HEK293 (cell line): ENCODE data around the gene PPP4R1.

ENCODE experiments used
- BCL11B ChIP-seq: fragments of 450-650 bp; formaldehyde crosslinking; IDR thresholded peaks from 2 replicates; pipeline ENCODE4 v1.5.1; 2016; ENCODE audit warnings: low read depth, missing biosample characterization, missing genetic modification characterization
- EGR2 ChIP-seq: fragments of 450-650 bp; formaldehyde crosslinking; IDR thresholded peaks from 2 replicates; pipeline ENCODE4 v1.5.1; 2016; ENCODE audit warnings: low read depth, missing biosample characterization, missing genetic modification characterization
- GLIS2 ChIP-seq: fragments of 450-650 bp; formaldehyde crosslinking; IDR thresholded peaks from 2 replicates; pipeline ENCODE4 v1.5.1; 2016; ENCODE audit warnings: missing biosample characterization, missing genetic modification characterization
- KLF1 ChIP-seq: fragments of 450-650 bp; formaldehyde crosslinking; IDR thresholded peaks from 2 replicates; pipeline ENCODE4 v1.5.1; 2016; ENCODE audit warnings: missing biosample characterization, missing genetic modification characterization
- KLF7 ChIP-seq: fragments of 450-650 bp; formaldehyde crosslinking; IDR thresholded peaks from 2 replicates; pipeline ENCODE4 v1.5.1; 2016; ENCODE audit warnings: missing biosample characterization, missing genetic modification characterization, borderline replicate concordance
- MYNN ChIP-seq: fragments of 450-650 bp; formaldehyde crosslinking; IDR thresholded peaks from 2 replicates; pipeline ENCODE4 v1.5.1; 2016; ENCODE audit warnings: missing biosample characterization, missing genetic modification characterization, borderline replicate concordance
- SP7 ChIP-seq: fragments of 450-650 bp; formaldehyde crosslinking; IDR thresholded peaks from 2 replicates; pipeline ENCODE4 v1.5.1; 2016; ENCODE audit warnings: missing biosample characterization, missing genetic modification characterization
- ZEB2 ChIP-seq: fragments of 450-650 bp; formaldehyde crosslinking; IDR thresholded peaks from 2 replicates; pipeline ENCODE4 v1.5.1; 2016; ENCODE audit warnings: missing biosample characterization, missing genetic modification characterization
- ZNF214 ChIP-seq: fragments of 450-650 bp; formaldehyde crosslinking; IDR thresholded peaks from 2 replicates; pipeline ENCODE4 v1.5.1; 2017; ENCODE audit warnings: missing biosample characterization, mild to moderate bottlenecking, missing genetic modification characterization, borderline replicate concordance
- ZNF221 ChIP-seq: fragments of 450-650 bp; formaldehyde crosslinking; IDR thresholded peaks from 2 replicates; pipeline ENCODE4 v1.5.1; 2017; ENCODE audit warnings: missing biosample characterization, missing genetic modification characterization, borderline replicate concordance
- ZNF366 ChIP-seq: fragments of 450-650 bp; formaldehyde crosslinking; conservative IDR thresholded peaks from 2 replicates; pipeline ENCODE4 v1.5.1; 2016; ENCODE audit warnings: missing biosample characterization, missing genetic modification characterization
- ZNF48 ChIP-seq: fragments of 450-650 bp; formaldehyde crosslinking; IDR thresholded peaks from 2 replicates; pipeline ENCODE4 v1.5.1; 2016; ENCODE audit warnings: missing biosample characterization, missing genetic modification characterization
- ZNF571 ChIP-seq: fragments of 450-650 bp; formaldehyde crosslinking; IDR thresholded peaks from 2 replicates; pipeline ENCODE4 v1.5.0; 2017; ENCODE audit warnings: missing biosample characterization, missing genetic modification characterization
- ZNF639 ChIP-seq: fragments of 450-650 bp; formaldehyde crosslinking; IDR thresholded peaks from 2 replicates; pipeline ENCODE4 v1.5.1; 2016; ENCODE audit warnings: missing biosample characterization, missing genetic modification characterization
- ZNF692 ChIP-seq: fragments of 450-650 bp; formaldehyde crosslinking; IDR thresholded peaks from 2 replicates; pipeline ENCODE4 v1.5.1; 2016; ENCODE audit warnings: missing biosample characterization, missing genetic modification characterization
- ZNF701 ChIP-seq: fragments of 450-650 bp; formaldehyde crosslinking; IDR thresholded peaks from 2 replicates; pipeline ENCODE4 v1.5.1; 2016; ENCODE audit warnings: missing biosample characterization, missing genetic modification characterization
- ZNF785 ChIP-seq: fragments of 450-650 bp; formaldehyde crosslinking; IDR thresholded peaks from 2 replicates; pipeline ENCODE4 v1.5.1; 2016; ENCODE audit warnings: missing biosample characterization, missing genetic modification characterization
- ZNF843 ChIP-seq: fragments of 450-650 bp; formaldehyde crosslinking; IDR thresholded peaks from 2 replicates; pipeline ENCODE4 v1.5.1; 2016; ENCODE audit warnings: missing biosample characterization, missing genetic modification characterization
- ZSCAN23 ChIP-seq: fragments of 450-650 bp; formaldehyde crosslinking; IDR thresholded peaks from 2 replicates; pipeline ENCODE4 v1.5.1; 2016; ENCODE audit warnings: missing biosample characterization, missing genetic modification characterization
- TF ChIP-seq, protein P1 (sequence below): fragments of 450-650 bp; formaldehyde crosslinking; IDR thresholded peaks from 2 replicates; pipeline ENCODE4 v1.5.1; 2016; ENCODE audit warnings: missing biosample characterization, missing genetic modification characterization
- TF ChIP-seq, protein P2 (sequence below): fragments of 450-650 bp; formaldehyde crosslinking; IDR thresholded peaks from 2 replicates; pipeline ENCODE4 v1.5.1; 2016; ENCODE audit warnings: missing biosample characterization, missing genetic modification characterization, low read depth
- TF ChIP-seq, protein P3 (sequence below): fragments of 450-650 bp; formaldehyde crosslinking; IDR thresholded peaks from 2 replicates; pipeline ENCODE4 v1.5.1; 2016; ENCODE audit warnings: missing biosample characterization, missing genetic modification characterization, borderline replicate concordance
- TF ChIP-seq, protein P4 (sequence below): fragments of 450-650 bp; formaldehyde crosslinking; IDR thresholded peaks from 2 replicates; pipeline ENCODE4 v1.5.1; 2016; ENCODE audit warnings: missing biosample characterization, missing genetic modification characterization
- TF ChIP-seq, protein P5 (sequence below): fragments of 450-650 bp; formaldehyde crosslinking; IDR thresholded peaks from 2 replicates; pipeline ENCODE4 v1.5.1; 2016; ENCODE audit warnings: missing biosample characterization, missing genetic modification characterization
- TF ChIP-seq, protein P6 (sequence below): fragments of 450-650 bp; formaldehyde crosslinking; IDR thresholded peaks from 2 replicates; pipeline ENCODE4 v1.5.1; 2017; ENCODE audit warnings: missing biosample characterization, missing genetic modification characterization

PPP4R1 gene

GRCh38 chr18:9614401-9615279 is at the start of gene PPP4R1 (continued):
- TF ChIP-seq, protein P1, sequence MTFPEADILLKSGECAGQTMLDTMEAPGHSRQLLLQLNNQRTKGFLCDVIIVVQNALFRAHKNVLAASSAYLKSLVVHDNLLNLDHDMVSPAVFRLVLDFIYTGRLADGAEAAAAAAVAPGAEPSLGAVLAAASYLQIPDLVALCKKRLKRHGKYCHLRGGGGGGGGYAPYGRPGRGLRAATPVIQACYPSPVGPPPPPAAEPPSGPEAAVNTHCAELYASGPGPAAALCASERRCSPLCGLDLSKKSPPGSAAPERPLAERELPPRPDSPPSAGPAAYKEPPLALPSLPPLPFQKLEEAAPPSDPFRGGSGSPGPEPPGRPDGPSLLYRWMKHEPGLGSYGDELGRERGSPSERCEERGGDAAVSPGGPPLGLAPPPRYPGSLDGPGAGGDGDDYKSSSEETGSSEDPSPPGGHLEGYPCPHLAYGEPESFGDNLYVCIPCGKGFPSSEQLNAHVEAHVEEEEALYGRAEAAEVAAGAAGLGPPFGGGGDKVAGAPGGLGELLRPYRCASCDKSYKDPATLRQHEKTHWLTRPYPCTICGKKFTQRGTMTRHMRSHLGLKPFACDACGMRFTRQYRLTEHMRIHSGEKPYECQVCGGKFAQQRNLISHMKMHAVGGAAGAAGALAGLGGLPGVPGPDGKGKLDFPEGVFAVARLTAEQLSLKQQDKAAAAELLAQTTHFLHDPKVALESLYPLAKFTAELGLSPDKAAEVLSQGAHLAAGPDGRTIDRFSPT (tag by site-specific recombination) = peak; percentile 56; the same call in 1 of the 2 replicates
- TF ChIP-seq, protein P2, sequence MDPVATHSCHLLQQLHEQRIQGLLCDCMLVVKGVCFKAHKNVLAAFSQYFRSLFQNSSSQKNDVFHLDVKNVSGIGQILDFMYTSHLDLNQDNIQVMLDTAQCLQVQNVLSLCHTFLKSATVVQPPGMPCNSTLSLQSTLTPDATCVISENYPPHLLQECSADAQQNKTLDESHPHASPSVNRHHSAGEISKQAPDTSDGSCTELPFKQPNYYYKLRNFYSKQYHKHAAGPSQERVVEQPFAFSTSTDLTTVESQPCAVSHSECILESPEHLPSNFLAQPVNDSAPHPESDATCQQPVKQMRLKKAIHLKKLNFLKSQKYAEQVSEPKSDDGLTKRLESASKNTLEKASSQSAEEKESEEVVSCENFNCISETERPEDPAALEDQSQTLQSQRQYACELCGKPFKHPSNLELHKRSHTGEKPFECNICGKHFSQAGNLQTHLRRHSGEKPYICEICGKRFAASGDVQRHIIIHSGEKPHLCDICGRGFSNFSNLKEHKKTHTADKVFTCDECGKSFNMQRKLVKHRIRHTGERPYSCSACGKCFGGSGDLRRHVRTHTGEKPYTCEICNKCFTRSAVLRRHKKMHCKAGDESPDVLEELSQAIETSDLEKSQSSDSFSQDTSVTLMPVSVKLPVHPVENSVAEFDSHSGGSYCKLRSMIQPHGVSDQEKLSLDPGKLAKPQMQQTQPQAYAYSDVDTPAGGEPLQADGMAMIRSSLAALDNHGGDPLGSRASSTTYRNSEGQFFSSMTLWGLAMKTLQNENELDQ = no peak
- 0 out of 2 replicates have a peak, but pooled peaks have one; percentile 21 for TF ChIP-seq GLIS2
- TF ChIP-seq ZNF214 (tag by site-specific recombination) = no peak
- TF ChIP-seq ZNF639 (tag by site-specific recombination) = no peak
- no peak for TF ChIP-seq BCL11B (tag by site-specific recombination)
- TF ChIP-seq ZNF692 (tag by site-specific recombination) = no peak
- no peak for TF ChIP-seq MYNN
- TF ChIP-seq SP7 (tag by site-specific recombination) = peak; percentile 52
- TF ChIP-seq EGR2 = peak; percentile 71
- no peak for TF ChIP-seq ZSCAN23 (tag by site-specific recombination)
- TF ChIP-seq ZNF366 = no peak
- TF ChIP-seq, protein P3, sequence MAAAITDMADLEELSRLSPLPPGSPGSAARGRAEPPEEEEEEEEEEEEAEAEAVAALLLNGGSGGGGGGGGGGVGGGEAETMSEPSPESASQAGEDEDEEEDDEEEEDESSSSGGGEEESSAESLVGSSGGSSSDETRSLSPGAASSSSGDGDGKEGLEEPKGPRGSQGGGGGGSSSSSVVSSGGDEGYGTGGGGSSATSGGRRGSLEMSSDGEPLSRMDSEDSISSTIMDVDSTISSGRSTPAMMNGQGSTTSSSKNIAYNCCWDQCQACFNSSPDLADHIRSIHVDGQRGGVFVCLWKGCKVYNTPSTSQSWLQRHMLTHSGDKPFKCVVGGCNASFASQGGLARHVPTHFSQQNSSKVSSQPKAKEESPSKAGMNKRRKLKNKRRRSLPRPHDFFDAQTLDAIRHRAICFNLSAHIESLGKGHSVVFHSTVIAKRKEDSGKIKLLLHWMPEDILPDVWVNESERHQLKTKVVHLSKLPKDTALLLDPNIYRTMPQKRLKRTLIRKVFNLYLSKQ (tag by site-specific recombination) = no peak
- TF ChIP-seq ZEB2 (tag by site-specific recombination) = peak; percentile 32; the same call in 1 of the 2 replicates
- TF ChIP-seq ZNF48 (tag by site-specific recombination) = no peak
- no peak for TF ChIP-seq ZNF571 (tag by site-specific recombination)
- no peak for TF ChIP-seq ZNF701
- TF ChIP-seq, protein P4, sequence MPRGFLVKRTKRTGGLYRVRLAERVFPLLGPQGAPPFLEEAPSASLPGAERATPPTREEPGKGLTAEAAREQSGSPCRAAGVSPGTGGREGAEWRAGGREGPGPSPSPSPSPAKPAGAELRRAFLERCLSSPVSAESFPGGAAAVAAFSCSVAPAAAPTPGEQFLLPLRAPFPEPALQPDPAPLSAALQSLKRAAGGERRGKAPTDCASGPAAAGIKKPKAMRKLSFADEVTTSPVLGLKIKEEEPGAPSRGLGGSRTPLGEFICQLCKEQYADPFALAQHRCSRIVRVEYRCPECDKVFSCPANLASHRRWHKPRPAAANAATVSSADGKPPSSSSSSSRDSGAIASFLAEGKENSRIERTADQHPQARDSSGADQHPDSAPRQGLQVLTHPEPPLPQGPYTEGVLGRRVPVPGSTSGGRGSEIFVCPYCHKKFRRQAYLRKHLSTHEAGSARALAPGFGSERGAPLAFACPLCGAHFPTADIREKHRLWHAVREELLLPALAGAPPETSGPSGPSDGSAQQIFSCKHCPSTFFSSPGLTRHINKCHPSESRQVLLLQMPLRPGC = no peak
- no peak for TF ChIP-seq ZNF843 (tag by site-specific recombination)
- TF ChIP-seq KLF1 (tag by site-specific recombination) = no peak
- TF ChIP-seq ZNF785 (tag by site-specific recombination) = no peak
- no peak for TF ChIP-seq KLF7 (tag by site-specific recombination)
- TF ChIP-seq, protein P5, sequence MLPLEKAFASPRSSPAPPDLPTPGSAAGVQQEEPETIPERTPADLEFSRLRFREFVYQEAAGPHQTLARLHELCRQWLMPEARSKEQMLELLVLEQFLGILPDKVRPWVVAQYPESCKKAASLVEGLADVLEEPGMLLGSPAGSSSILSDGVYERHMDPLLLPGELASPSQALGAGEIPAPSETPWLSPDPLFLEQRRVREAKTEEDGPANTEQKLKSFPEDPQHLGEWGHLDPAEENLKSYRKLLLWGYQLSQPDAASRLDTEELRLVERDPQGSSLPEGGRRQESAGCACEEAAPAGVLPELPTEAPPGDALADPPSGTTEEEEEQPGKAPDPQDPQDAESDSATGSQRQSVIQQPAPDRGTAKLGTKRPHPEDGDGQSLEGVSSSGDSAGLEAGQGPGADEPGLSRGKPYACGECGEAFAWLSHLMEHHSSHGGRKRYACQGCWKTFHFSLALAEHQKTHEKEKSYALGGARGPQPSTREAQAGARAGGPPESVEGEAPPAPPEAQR (tag by site-specific recombination) = no peak
- no peak for TF ChIP-seq ZNF221 (tag by site-specific recombination)
- TF ChIP-seq, protein P6, sequence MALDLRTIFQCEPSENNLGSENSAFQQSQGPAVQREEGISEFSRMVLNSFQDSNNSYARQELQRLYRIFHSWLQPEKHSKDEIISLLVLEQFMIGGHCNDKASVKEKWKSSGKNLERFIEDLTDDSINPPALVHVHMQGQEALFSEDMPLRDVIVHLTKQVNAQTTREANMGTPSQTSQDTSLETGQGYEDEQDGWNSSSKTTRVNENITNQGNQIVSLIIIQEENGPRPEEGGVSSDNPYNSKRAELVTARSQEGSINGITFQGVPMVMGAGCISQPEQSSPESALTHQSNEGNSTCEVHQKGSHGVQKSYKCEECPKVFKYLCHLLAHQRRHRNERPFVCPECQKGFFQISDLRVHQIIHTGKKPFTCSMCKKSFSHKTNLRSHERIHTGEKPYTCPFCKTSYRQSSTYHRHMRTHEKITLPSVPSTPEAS (tag by site-specific recombination) = no peak
